Keratinocyte (primary cell): ENCODE measurements around the gene TBC1D22B. TPM values are rescaled to one million over a fixed set of nuclear protein-coding genes. Genes with fewer than 3 reads are reported as not detected.

Experiments used
- DNase-seq: peaks from one replicate; pipeline ENCODE4 v3.0.0-alpha.2; 2011; ENCODE audit warnings: low read depth, missing footprints, low spot score
- FAIRE-seq: peaks from 2 replicates; lab custom pipeline; 2011; peaks lifted over from hg19 to GRCh38; lab: Jason Lieb, UNC
- H2AFZ ChIP-seq: 2 replicates; pipeline ENCODE4 v1.6.0; 2012; ENCODE audit warnings: low read length, control low read depth, inconsistent platforms; ENCODE audit not compliant: control insufficient read depth
- H3K27ac ChIP-seq: 2 replicates; pipeline ENCODE4 v1.5.1; 2011; ENCODE audit warnings: low read length; ENCODE audit not compliant: control insufficient read depth, insufficient read depth
- H3K27me3 ChIP-seq: 3 replicates; pipeline ENCODE4 v1.6.0; 2011; ENCODE audit warnings: low read length; ENCODE audit not compliant: control insufficient read depth, insufficient read depth; ENCODE audit errors: extremely low read depth
- H3K36me3 ChIP-seq, 2 experiments: 2 replicates in 1 of 2; 3 replicates in 1 of 2; pipeline ENCODE4 v1.5.1; 2011; ENCODE audit warnings: low read length in 2 of 2, mild to moderate bottlenecking in 1 of 2; ENCODE audit not compliant: control insufficient read depth in 2 of 2, insufficient read depth in 2 of 2; ENCODE audit errors: extremely low read depth in 1 of 2
- H3K4me1 ChIP-seq: 3 replicates; pipeline ENCODE4 v1.5.1; 2011; ENCODE audit warnings: low read length; ENCODE audit not compliant: control insufficient read depth, insufficient read depth; ENCODE audit errors: extremely low read depth
- H3K4me2 ChIP-seq: 3 replicates; pipeline ENCODE4 v1.6.0; 2011; ENCODE audit warnings: low read depth, low read length; ENCODE audit not compliant: control insufficient read depth, insufficient read depth; ENCODE audit errors: extremely low read depth
- H3K4me3 ChIP-seq, 3 experiments: fragments of 200-600 bp in 1 of 3; sonication (generic) in 1 of 3; 2 replicates in 2 of 3; 3 replicates in 1 of 3; pipeline ENCODE4 v1.5.1; 2011 to 2016; ENCODE audit warnings: low read length in 3 of 3, mild to moderate bottlenecking in 3 of 3, control low read depth in 2 of 3, inconsistent platforms in 1 of 3, low read depth in 1 of 3, mixed read lengths in 1 of 3, mixed run types in 1 of 3, moderate library complexity in 1 of 3; ENCODE audit not compliant: control insufficient read depth in 2 of 3, insufficient read depth in 2 of 3; ENCODE audit errors: extremely low read depth in 1 of 3
- H3K79me2 ChIP-seq: 2 replicates; pipeline ENCODE4 v1.6.0; 2012; ENCODE audit warnings: low read length; ENCODE audit not compliant: control insufficient read depth, insufficient read depth
- H3K9ac ChIP-seq: 3 replicates; pipeline ENCODE4 v1.6.0; 2011; ENCODE audit warnings: low read length; ENCODE audit not compliant: control insufficient read depth, insufficient read depth; ENCODE audit errors: extremely low read depth
- H3K9me1 ChIP-seq: 3 replicates; pipeline ENCODE4 v1.6.0; 2011; ENCODE audit warnings: low read length; ENCODE audit not compliant: control insufficient read depth, insufficient read depth; ENCODE audit errors: extremely low read depth
- H3K9me3 ChIP-seq: 2 replicates; pipeline ENCODE4 v1.5.1; 2012; ENCODE audit warnings: low read depth, low read length; ENCODE audit not compliant: control insufficient read depth
- H4K20me1 ChIP-seq: 3 replicates; pipeline ENCODE4 v1.6.0; 2011; ENCODE audit warnings: low read length; ENCODE audit not compliant: control insufficient read depth, insufficient read depth; ENCODE audit errors: extremely low read depth
- EZH2 ChIP-seq: IDR thresholded peaks from one replicate; pipeline ENCODE4 v1.6.1; 2012; ENCODE audit warnings: inconsistent platforms, mild to moderate bottlenecking, low read length, moderate library complexity
- dilution Hi-C: fragments of 300-500 bp; cut with MboI; formaldehyde crosslinking; loops from one replicate; pipeline ENCODE4 v1.7.0; 2020; ENCODE audit warnings: low sequenced_read_pairs; ENCODE audit not compliant: extremely low pct_ligation_motif_present
- polyA plus RNA-seq, 5 experiments: library from polyadenylated mRNA; depleted of rRNA in 3 of 5; stranded (reverse) in 3 of 5; stranded (forward) in 1 of 5; unstranded in 1 of 5; fragments of >200 nt; gene quantifications; 1 replicate in 1 of 5; 2 replicates in 3 of 5; 3 replicates in 1 of 5; pipeline versions ENCODE4 v1.2.1 to v1.2.3, GENCODE V29; 2011 to 2012; ENCODE audit warnings: missing spikeins in 2 of 5, low read depth in 1 of 5, low replicate concordance in 1 of 5
- TF ChIP-seq, protein P1 (sequence below), 3 experiments: IDR thresholded peaks in 1 of 3; conservative IDR thresholded peaks in 1 of 3; optimal IDR thresholded peaks in 1 of 3; 2 replicates in 2 of 3; 3 replicates in 1 of 3; pipeline versions ENCODE3 to v1.5.1; 2011; ENCODE audit warnings: low read length in 3 of 3, mild to moderate bottlenecking in 3 of 3, moderate library complexity in 2 of 3, control low read depth in 1 of 3, inconsistent platforms in 1 of 3; ENCODE audit not compliant: insufficient read depth in 2 of 3; ENCODE audit errors: extremely low read depth in 1 of 3

Gene TBC1D22B
- polyA plus RNA-seq, 1 donor (not counting 4 experiments of a cell fraction or from before 2014, with no cell fraction given), result 5.9 TPM

DNA sequence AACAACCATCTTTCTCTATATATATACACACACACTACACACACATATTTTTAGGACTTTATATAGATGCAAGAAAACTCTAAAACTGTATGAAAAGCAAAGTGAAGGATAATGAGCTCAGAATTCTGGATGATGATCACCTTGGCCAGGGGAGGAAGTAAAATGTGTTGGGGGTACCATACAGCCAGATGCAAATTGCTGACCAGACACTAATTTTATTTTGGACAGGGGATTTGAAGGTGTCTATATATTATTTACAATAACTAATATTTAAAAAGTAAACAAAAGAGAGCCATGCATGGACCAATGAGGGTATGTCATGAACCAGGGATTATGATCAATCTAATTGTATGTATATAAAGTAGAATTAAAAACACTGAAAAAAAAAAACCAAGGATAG is 19.8 kb upstream of the TBC1D22B start:
- H3K4me3 ChIP-seq, result no peak overlapping the region
- H3K4me1 ChIP-seq, result peaks cover 30% of the 10 kb centered on the region
- FAIRE-seq (no peak), DNase-seq (no peak)
- no peaks in the 10 kb centered on the region for H4K20me1 ChIP-seq
- H2AFZ ChIP-seq, result no peak overlapping the region
- H3K9me3 ChIP-seq, result no peaks in the 10 kb centered on the region
- H3K27ac ChIP-seq, result no peak overlapping the region
- H3K9ac ChIP-seq, result no peak overlapping the region
- H3K4me2 ChIP-seq, result no peak overlapping the region
- H3K27me3 ChIP-seq, result no peaks in the 10 kb centered on the region
- no peaks in the 10 kb centered on the region for H3K36me3 ChIP-seq
- no peaks in the 10 kb centered on the region for H3K9me1 ChIP-seq
- dilution Hi-C loops, result no loop called here
- H3K79me2 ChIP-seq, result no peaks in the 10 kb centered on the region
- no peak for TF ChIP-seq EZH2
- TF ChIP-seq, protein P1, sequence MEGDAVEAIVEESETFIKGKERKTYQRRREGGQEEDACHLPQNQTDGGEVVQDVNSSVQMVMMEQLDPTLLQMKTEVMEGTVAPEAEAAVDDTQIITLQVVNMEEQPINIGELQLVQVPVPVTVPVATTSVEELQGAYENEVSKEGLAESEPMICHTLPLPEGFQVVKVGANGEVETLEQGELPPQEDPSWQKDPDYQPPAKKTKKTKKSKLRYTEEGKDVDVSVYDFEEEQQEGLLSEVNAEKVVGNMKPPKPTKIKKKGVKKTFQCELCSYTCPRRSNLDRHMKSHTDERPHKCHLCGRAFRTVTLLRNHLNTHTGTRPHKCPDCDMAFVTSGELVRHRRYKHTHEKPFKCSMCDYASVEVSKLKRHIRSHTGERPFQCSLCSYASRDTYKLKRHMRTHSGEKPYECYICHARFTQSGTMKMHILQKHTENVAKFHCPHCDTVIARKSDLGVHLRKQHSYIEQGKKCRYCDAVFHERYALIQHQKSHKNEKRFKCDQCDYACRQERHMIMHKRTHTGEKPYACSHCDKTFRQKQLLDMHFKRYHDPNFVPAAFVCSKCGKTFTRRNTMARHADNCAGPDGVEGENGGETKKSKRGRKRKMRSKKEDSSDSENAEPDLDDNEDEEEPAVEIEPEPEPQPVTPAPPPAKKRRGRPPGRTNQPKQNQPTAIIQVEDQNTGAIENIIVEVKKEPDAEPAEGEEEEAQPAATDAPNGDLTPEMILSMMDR (optimal IDR thresholded peaks at IDR 0.05 in 1 of 3, IDR thresholded peaks at IDR 0.05 in 1 of 3, conservative IDR thresholded peaks at IDR 0.05 in 1 of 3; ENCODE audit: extremely low read depth in 1 of 3, insufficient read depth in 2 of 3, low read length in 3 of 3), result no peak

DNA sequence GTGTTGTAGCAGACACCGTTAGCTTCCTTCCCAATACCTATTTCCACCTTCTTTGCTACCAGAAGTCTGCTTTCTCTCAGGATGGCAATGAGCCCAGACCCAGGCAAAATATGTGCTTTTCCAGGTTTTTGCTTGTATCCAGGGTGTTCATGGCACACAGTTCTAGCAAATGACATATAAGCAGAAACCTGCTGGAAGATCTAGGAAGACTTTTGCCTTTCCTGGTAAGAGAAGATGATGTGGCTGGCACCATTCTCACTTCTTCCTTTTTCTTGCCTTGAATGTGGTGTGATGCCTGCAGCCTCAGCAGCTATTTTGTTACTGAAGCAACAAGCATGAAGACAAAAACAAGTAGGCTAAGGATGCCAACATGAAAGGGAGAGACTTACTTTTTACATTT is 19.2 kb upstream of the TBC1D22B start:
- H4K20me1 ChIP-seq, result no peaks in the 10 kb centered on the region
- dilution Hi-C loops, result no loop called here
- H3K9me1 ChIP-seq, result no peaks in the 10 kb centered on the region
- peaks cover 36% of the 10 kb centered on the region for H3K4me1 ChIP-seq
- no peaks in the 10 kb centered on the region for H3K79me2 ChIP-seq
- no peak for FAIRE-seq
- H3K4me3 ChIP-seq, result no peak overlapping the region
- H3K9me3 ChIP-seq, result no peaks in the 10 kb centered on the region
- H3K27ac ChIP-seq, result no peak overlapping the region
- H2AFZ ChIP-seq, result no peak overlapping the region
- no peak overlapping the region for H3K4me2 ChIP-seq
- no peaks in the 10 kb centered on the region for H3K27me3 ChIP-seq
- no peak for DNase-seq
- no peaks in the 10 kb centered on the region for H3K36me3 ChIP-seq
- TF ChIP-seq, protein P1 (optimal IDR thresholded peaks at IDR 0.05 in 1 of 3, IDR thresholded peaks at IDR 0.05 in 1 of 3, conservative IDR thresholded peaks at IDR 0.05 in 1 of 3; ENCODE audit: extremely low read depth in 1 of 3, insufficient read depth in 2 of 3, low read length in 3 of 3), result no peak
- no peak for TF ChIP-seq EZH2
- H3K9ac ChIP-seq, result no peak overlapping the region
